Panc1 (cell line): Measurements from ENCODE around the gene DLG2. TPM values are rescaled to one million over a fixed set of nuclear protein-coding genes. Genes with fewer than 3 reads are reported as not detected.

ENCODE experiments used
- ATAC-seq: fragments of 200-7000 bp; cut with Tn5 transposase; 2 replicates; pipeline ENCODE4 v1.9.1; 2020; ENCODE audit warnings: mild to moderate bottlenecking, moderate library complexity
- BruUV-seq: library from RNA; stranded (reverse); fragments of 400-500 nt; replicated peaks from 2 replicates; lab custom pipeline; 2021; lab: Mats Ljungman, UMichigan
- CTCF ChIA-PET: fragments of 300-600 bp; sonication (Branson Sonifier 250); formaldehyde crosslinking; loops from one replicate; lab custom pipeline; 2022; ENCODE audit warnings: antibody characterized with exemption; lab: Charles Lee
- POLR2A ChIA-PET: fragments of 300-600 bp; sonication (Branson Sonifier 250); formaldehyde crosslinking; loops from one replicate; lab custom pipeline; 2022; ENCODE audit warnings: antibody characterized with exemption; lab: Charles Lee
- DNase-seq: peaks from one replicate; pipeline ENCODE4 v3.0.0-alpha.2; 2010; ENCODE audit warnings: low read depth, low spot score
- H3K27ac ChIP-seq: 2 replicates; pipeline ENCODE4 v1.5.1; 2011; ENCODE audit warnings: mild to moderate bottlenecking, low read length, inconsistent platforms
- H3K27me3 ChIP-seq: fragments of 200-500 bp; sonication (Bioruptor generic); 2 replicates; pipeline ENCODE4 v1.6.0; 2014; ENCODE audit warnings: low read length, inconsistent platforms; ENCODE audit not compliant: control insufficient read depth, insufficient read depth
- H3K36me3 ChIP-seq: fragments of 200-500 bp; sonication (Bioruptor generic); 2 replicates; pipeline ENCODE4 v1.5.1; 2014; ENCODE audit warnings: inconsistent platforms, mild to moderate bottlenecking, low read length, moderate library complexity; ENCODE audit not compliant: control insufficient read depth, insufficient read depth
- H3K4me1 ChIP-seq: 2 replicates; pipeline ENCODE4 v1.5.1; 2011; ENCODE audit warnings: inconsistent platforms, mild to moderate bottlenecking, low read length, moderate library complexity; ENCODE audit not compliant: control insufficient read depth, insufficient read depth
- H3K4me3 ChIP-seq, 2 experiments: 2 replicates each; pipeline ENCODE4 v1.5.1; 2011 to 2012; ENCODE audit warnings: low read depth in 2 of 2, low read length in 2 of 2, mild to moderate bottlenecking in 2 of 2, inconsistent platforms in 1 of 2, moderate library complexity in 1 of 2
- H3K9me3 ChIP-seq: fragments of 200-500 bp; sonication (Bioruptor generic); 2 replicates; pipeline ENCODE4 v1.5.1; 2014; ENCODE audit warnings: low read depth, mild to moderate bottlenecking, inconsistent platforms, low read length, moderate library complexity; ENCODE audit not compliant: control insufficient read depth, insufficient read depth
- CTCF ChIP-seq: fragments of 450-650 bp; IDR thresholded peaks from 2 replicates; pipeline ENCODE4 v1.5.1; 2017; ENCODE audit warnings: mild to moderate bottlenecking
- POLR2AphosphoS5 ChIP-seq: IDR thresholded peaks from 2 replicates; pipeline ENCODE4 v1.6.1; 2012; ENCODE audit warnings: mild to moderate bottlenecking, low read depth, low read length, moderate library complexity
- SIN3A ChIP-seq: IDR thresholded peaks from 2 replicates; pipeline ENCODE4 v1.6.1; 2012; ENCODE audit warnings: low read depth, mild to moderate bottlenecking, low read length, moderate library complexity, borderline replicate concordance; ENCODE audit not compliant: insufficient read depth
- TCF7L2 ChIP-seq: IDR thresholded peaks from 2 replicates; pipeline ENCODE4 v1.6.1; 2011; ENCODE audit warnings: mild to moderate bottlenecking, low read depth, low read length, inconsistent platforms
- in situ Hi-C: cut with HindIII; loops from 2 replicates; pipeline ENCODE4 v1.10.0; 2016; ENCODE audit warnings: low sequenced_read_pairs, low pct_unique_long_range_greater_than_20kb
- intact Hi-C: fragments of 100-400 bp; cut with micrococcal nuclease; formaldehyde crosslinking; loops from one replicate; pipeline ENCODE4 v1.10.0; 2022; ENCODE audit not compliant: unreplicated experiment
- total RNA-seq: library from RNA; stranded (reverse); gene quantifications from one replicate; pipeline ENCODE4 v1.2.1, GENCODE V29; 2021; ENCODE audit not compliant: unreplicated experiment
- TF ChIP-seq, protein P1 (sequence below), 2 experiments: IDR thresholded peaks; 2 replicates each; pipeline ENCODE4 v1.6.1; 2011 to 2012; ENCODE audit warnings: low read depth in 2 of 2, control low read depth in 1 of 2, low read length in 1 of 2, mild to moderate bottlenecking in 1 of 2, moderate library complexity in 1 of 2; ENCODE audit not compliant: insufficient read depth in 1 of 2

DLG2 gene
- total RNA-seq, 1 experiment from 2014 or later, result 4.2 TPM

DNA sequence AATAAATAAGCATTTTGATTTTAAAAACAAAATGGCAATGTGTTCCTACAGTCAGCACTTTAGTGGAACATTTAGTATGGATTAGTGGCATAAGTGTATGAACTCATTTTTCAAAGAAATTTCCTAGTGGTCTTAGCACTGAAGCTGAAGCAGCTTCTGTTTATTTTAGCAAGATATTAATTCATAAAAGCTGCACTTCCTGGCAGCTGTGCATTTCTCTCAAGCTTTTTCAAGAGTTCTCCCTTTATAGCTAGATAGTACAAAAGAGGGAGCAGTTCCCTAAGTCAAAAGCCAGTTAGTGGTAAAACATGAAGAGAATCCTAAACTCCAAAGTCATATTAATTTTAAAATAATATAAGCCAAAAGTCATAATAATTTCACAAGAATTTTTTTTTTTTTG lies 1304.9 kb downstream of the DLG2 start:
- POLR2A ChIA-PET, result no interaction called here

GRCh38 chr11:84319863-84320262 lies 1307.3 kb downstream of the DLG2 start:
- DNase-seq, result no peak
- BruUV-seq, result no TSS peak
- H3K27ac ChIP-seq, result no peak overlapping the region
- H3K36me3 ChIP-seq, result no peaks in the 10 kb centered on the region
- intact Hi-C loops (no loop called here), in situ Hi-C loops (no loop called here)
- no peaks in the 10 kb centered on the region; the same call in 1 of the 2 replicates for H3K27me3 ChIP-seq
- H3K9me3 ChIP-seq, result no peaks in the 10 kb centered on the region
- no peaks in the 10 kb centered on the region for H3K4me1 ChIP-seq
- TF ChIP-seq, protein P1, sequence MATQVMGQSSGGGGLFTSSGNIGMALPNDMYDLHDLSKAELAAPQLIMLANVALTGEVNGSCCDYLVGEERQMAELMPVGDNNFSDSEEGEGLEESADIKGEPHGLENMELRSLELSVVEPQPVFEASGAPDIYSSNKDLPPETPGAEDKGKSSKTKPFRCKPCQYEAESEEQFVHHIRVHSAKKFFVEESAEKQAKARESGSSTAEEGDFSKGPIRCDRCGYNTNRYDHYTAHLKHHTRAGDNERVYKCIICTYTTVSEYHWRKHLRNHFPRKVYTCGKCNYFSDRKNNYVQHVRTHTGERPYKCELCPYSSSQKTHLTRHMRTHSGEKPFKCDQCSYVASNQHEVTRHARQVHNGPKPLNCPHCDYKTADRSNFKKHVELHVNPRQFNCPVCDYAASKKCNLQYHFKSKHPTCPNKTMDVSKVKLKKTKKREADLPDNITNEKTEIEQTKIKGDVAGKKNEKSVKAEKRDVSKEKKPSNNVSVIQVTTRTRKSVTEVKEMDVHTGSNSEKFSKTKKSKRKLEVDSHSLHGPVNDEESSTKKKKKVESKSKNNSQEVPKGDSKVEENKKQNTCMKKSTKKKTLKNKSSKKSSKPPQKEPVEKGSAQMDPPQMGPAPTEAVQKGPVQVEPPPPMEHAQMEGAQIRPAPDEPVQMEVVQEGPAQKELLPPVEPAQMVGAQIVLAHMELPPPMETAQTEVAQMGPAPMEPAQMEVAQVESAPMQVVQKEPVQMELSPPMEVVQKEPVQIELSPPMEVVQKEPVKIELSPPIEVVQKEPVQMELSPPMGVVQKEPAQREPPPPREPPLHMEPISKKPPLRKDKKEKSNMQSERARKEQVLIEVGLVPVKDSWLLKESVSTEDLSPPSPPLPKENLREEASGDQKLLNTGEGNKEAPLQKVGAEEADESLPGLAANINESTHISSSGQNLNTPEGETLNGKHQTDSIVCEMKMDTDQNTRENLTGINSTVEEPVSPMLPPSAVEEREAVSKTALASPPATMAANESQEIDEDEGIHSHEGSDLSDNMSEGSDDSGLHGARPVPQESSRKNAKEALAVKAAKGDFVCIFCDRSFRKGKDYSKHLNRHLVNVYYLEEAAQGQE (IDR thresholded peaks at IDR 0.05; ENCODE audit: insufficient read depth in 1 of 2, low read depth in 2 of 2, low read length in 1 of 2), result no peak
- TF ChIP-seq POLR2AphosphoS5, result no peak
- no peak for TF ChIP-seq SIN3A
- TF ChIP-seq TCF7L2, result no peak
- no peak for TF ChIP-seq CTCF
- no peak for ATAC-seq
- ChIA-PET POLR2A (no interaction called here), CTCF (no interaction called here)
- H3K4me3 ChIP-seq, result no peak overlapping the region

More for the DNA sequence above, 1304.9 kb downstream of the DLG2 start:
- TF ChIP-seq CTCF (no peak), POLR2AphosphoS5 (no peak), SIN3A (no peak), TCF7L2 (no peak)
- TF ChIP-seq, protein P1 (IDR thresholded peaks at IDR 0.05; ENCODE audit: insufficient read depth in 1 of 2, low read depth in 2 of 2, low read length in 1 of 2), result no peak
- BruUV-seq, result no TSS peak
- ATAC-seq (no peak), DNase-seq (no peak)
- CTCF ChIA-PET, result no interaction called here
- H3K27me3 ChIP-seq, result no peaks in the 10 kb centered on the region; the same call in 1 of the 2 replicates
- H3K36me3 ChIP-seq, result no peaks in the 10 kb centered on the region
- H3K9me3 ChIP-seq, result 0 out of 2 replicates have a peak, but pooled peaks cover 4% of the 10 kb centered on the region
- no peak overlapping the region for H3K4me3 ChIP-seq
- intact Hi-C loops, result no loop called here
- no peaks in the 10 kb centered on the region for H3K4me1 ChIP-seq
- in situ Hi-C loops, result no loop called here
- no peak overlapping the region for H3K27ac ChIP-seq
